Midbrain (tissue), 1 donor: Measurements from ENCODE around the gene ZNF609.

Experiments used
- DNase-seq: peaks from one replicate; lab custom pipeline; 2025; lab: John Stamatoyannopoulos, UW

The ZNF609 gene

DNA sequence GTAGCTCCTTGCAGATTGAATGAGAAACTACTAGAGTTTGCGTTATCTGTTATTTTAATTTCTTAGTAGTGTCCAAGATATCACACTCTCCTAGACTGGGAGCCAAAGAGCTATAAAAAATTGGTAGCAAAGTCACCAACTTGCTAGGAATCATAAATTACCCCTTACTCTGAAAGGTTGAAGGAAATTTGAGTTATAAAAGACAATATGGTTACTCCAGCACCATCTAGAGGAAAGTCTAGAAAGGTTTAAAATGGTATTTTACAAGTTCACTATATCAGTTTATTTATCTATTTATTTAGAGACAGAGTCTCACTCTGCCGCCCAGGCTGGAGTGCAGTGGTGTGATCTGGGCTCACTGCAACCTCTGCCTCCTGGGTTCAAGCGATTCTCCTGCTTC is 193.4 kb downstream of the ZNF609 start:
- DNase-seq: no peak

DNA sequence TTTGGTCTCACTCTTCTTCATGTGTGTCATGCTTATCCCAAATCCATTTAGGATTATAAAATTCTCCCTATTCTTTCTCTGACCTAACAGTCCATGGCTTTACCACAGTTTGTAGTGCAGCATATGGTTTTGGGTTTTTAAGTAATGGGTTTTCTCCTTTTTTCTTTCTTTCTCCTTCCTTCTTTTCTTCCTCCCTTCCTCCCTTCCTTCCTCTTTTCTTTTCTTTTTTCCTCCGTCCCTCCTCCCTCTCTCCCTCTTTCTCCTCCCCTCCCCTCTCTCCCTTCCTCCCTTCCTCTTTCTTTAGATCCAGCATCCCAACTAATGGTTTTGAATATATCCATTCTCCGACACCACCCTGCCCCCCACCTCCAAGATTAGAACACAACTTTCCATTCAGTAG is 196.1 kb downstream of the ZNF609 start:
- no peak for DNase-seq

DNA sequence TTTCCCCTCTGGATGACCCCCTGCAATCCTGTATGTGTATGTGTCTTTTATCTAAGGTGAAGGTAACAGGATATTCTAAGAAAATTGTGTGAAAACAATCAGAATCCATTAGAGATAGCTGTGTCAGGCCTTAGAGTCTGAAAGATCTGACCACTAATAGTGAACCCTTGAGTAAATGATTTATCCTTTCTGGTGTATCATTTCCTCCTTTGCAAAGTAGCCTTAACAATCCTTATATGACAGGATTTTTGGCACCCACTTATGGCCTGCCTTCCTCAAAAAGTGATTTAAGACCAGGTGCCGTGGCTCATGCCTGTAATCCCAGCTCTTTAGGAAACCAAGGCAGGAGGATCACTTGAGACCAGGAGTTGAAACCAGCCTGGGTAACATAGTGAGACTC is 204.8 kb downstream of the ZNF609 start:
- no peak for DNase-seq

DNA sequence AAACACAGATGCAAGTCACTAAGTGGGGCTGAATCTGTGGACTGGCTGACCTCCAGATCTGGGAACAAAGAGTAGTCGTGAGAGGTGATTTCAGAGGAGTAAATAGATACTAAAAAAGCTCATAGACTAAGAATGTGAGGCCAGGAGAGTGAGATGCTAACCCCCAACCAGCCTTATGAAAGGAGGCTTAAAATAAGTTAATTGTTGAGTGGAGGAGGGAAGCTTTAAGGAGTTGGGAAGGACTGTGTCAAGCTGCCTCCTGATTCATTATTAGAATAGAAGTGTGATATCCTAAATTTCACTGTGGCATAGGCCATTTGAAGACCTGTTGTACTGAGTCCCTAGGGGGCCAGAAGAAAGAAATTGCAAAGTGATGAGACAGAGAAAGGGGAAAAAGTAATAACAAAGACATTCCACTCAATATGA is 207.4 kb downstream of the ZNF609 start:
- DNase-seq: no peak

DNA sequence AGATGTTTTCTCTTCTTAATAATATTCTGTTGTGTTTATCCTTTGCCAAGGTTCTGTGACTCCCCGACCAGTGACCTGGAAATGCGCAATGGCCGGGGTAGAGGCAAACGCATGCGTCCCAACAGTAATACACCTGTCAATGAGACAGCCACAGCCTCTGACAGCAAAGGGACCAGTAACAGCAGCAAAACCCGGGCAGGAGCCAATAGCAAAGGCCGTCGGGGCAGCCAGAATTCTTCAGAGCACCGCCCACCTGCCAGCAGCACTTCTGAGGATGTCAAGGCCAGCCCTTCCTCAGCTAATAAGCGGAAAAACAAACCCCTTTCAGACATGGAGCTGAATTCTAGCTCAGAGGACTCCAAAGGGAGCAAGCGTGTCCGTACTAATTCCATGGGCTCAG is 213.5 kb downstream of the ZNF609 start:
- DNase-seq: no peak

DNA sequence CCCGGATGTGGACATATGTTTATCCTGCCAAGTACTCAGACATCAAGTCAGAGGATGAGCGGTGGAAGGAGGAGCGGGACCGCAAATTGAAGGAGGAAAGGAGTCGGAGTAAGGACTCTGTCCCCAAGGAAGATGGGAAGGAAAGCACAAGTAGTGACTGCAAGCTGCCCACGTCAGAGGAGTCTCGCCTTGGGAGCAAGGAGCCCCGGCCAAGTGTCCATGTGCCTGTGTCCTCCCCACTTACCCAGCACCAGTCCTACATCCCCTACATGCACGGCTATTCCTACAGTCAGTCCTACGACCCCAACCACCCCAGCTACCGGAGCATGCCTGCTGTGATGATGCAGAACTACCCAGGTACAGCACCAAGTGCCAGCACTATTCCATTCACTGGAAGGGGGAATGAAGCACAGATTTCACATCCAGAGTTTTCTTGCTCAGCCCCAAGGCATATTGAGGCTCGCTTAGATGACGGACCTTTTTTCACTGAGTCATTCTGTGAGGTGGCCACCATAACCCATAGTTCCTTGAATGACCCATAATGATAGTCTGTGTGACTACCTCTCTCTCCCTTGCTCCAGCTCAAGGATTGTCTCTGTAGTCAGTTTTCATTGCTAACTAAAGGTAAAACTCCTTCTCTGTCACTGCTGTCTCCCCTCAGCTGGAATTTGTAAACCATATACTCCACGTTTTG is 217.9 kb downstream of the ZNF609 start:
- no peak for DNase-seq

DNA sequence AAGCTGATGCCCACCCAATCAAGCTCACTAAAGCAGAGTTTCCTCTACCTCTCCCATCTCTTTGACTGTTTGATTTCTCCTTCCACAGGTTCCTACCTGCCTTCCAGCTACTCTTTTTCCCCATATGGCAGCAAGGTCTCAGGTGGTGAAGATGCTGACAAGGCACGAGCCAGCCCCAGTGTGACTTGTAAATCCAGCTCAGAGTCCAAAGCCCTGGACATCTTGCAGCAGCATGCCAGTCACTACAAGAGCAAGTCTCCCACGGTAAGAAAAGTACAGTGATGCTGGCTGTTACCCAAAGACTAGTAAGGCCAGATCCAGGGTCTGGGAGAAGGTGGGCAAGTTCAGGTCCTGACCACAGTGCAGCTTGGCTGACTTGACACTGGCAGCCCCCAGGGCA is 219.7 kb downstream of the ZNF609 start:
- DNase-seq: no peak

DNA sequence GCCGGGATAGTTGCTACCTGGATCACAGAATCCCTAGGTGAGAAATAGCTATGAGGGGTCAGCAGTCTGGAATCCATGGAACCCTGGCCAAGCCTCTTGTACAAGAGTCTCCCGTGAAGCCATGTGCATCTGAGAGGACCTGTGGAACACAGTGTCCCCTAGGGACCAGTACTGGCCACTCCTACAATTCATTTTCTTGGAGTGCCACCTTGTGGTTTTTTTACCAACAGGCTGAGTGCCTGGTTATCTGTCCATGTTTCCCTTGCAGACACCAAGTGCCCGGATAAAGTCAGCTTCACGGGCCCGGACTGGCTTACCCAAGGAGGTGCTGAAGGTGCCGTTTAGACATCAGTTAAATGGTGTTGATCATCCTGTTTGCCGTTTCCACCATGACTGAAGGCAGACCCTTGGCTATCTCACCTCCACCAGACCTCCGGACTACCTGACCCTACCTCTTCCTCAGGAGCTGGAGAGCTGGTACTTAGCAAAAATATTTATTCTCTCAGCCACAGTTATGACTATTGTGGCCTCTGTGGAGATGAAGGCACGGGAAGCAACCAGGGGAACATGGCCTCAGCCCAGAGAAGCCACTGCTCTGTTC is 221.1 kb downstream of the ZNF609 start:
- peak; percentile 65 for DNase-seq

DNA sequence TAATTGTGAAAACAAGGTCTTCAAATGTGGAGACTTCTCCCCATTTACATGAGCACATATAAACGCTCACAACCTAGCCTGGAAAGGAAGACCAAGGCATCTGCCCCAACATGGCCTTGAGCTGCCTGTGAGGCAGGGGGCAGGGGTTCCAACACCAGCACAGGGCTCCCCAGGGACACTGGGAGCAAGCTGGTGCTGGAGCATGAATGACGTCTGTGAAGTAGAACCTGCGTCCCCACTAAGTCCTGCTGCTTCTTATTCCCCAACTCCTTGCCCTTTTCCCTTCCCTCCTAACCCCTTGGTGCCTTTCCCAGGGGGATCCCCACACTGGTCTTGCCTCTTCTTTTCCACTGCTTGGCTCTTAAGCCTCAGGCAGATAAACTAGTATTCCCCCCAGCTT is 221.9 kb downstream of the ZNF609 start:
- no peak for DNase-seq

DNA sequence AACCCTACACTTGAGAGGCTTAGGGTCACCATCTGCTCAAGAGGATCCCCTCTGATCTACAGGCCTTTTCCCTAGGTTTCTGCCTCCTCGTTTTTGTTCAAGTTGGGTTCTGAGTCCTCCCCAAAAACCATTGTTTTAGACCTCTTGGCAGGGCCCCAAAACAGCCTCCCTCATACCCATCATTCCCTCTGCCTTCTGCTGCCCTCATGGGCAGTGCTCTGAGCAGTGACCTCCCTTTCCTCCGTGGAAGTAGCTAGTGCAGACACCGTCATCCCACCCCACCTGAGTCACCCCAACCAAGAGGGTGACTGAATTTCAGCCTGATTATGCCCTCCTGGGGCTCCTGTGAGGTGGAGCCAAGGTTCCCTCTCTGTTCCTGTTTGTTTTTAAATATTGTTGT is 223.0 kb downstream of the ZNF609 start:
- DNase-seq: no peak

DNA sequence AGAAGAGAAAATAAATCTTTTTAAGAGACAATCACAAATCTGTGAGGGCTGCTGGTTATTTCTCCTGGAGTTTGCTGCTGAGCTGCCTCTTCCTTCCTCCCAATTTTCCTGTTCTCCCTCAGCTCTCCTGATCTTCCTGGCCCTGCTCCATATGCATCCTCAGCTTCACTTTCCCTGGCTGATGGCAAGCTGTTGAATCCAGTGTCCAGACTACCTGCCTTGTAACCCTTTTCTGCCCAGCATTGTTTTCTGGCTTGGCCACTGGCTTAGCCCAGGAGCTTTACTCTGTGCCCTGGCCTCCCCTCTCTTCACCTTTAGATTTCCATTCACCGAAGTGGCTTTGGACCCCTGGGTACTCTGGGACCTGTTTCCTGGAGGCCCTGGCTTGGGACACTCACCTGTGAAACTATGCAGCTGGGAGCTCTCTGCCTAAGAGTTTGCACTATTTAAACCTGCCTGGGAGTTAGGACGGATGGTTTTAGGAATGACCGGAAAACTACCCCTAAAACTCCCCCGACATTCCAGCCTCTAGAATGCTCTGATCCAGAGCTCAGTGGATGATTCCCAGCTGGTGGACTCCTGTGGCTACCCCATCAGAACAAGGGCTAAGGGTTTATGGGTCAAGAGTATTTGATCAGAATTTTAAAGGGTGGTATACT is 225.0 kb downstream of the ZNF609 start:
- DNase-seq: no peak

DNA sequence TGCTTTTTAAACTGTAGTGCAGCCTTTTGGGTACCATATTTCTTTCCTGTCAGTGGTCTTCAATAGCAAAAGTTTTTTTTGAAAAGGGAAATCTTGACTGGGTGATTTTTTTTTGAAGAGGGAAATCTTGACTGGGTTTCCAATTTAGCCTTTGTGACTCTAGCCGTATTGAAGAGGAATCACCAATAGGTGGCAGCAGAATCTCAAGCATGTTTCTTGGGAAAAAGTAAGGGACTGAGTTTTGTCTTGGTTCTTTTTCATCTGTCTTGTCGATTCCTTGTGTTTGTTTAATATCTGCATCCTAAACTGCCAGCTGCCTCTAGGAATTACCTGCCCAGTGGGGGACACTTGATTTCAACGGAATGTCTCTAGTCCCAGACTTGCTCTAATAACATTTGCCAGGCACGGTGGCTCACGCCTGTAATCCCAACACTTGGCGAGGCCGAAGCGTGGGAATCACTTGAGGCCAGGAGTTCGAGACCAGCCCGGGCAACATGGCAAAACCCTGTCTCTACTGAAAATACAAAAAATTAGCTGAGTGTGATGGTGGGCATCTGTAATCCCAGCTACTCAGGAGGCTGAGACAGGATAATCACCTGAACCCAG is 225.9 kb downstream of the ZNF609 start:
- DNase-seq: peak; percentile 73

DNA sequence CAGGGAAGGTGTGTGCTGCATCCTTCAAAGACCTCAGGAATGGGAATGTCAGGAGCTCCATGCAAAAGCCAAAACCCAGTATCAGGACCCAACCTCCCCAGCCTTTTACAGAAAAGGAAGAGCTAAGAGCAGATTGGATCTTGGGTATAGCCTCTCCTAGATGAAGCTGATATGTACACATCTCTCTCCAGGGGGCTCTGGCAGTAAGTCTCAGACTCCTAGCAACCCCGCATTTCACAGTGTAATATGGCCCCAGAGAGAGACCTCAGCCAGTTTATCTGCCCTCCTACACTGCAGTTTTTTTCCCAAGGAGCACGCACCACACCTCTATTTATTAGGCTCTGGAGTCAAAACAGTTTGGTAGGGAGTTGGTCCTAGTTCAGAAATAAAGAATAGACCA is 226.8 kb downstream of the ZNF609 start:
- DNase-seq: no peak

DNA sequence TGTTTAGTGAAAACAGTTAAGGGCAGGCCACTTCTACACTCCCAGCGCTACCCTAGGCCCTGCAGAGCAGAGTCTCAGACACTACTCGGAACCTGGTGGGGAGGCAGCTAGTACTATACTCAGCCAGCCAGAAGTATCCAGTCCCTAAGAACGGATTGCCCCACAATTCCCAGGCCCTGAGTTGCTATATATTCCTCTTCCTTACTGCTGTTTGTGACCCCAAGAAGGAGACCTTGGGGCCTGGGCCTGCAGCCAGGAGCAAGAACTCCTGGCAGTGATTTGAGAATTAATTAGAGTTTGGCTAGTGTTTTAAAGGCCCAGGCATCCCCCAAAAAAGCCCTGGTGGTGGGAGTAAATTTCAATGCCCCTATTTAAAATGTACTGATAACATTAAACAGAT is 227.3 kb downstream of the ZNF609 start:
- no peak for DNase-seq

DNA sequence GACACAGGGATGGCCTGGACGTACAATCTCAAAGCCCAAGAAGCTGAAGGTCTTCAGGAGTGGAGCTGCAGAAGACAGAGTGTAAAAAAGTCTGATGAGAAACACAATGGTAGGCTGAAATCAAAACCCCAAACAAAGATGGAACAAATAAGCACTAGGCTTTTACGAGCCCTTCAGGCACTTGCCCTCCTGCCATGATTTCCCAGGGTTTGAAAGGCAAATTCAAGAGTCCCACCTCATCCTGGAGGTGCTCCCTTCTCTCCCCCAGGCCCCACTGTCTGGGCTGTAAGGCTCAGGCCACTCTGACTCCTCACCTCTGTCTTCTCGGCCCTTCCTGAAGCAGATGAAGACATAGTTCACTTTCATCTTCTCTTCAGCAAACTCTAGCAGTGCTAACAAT is 228.4 kb downstream of the ZNF609 start:
- DNase-seq: no peak

DNA sequence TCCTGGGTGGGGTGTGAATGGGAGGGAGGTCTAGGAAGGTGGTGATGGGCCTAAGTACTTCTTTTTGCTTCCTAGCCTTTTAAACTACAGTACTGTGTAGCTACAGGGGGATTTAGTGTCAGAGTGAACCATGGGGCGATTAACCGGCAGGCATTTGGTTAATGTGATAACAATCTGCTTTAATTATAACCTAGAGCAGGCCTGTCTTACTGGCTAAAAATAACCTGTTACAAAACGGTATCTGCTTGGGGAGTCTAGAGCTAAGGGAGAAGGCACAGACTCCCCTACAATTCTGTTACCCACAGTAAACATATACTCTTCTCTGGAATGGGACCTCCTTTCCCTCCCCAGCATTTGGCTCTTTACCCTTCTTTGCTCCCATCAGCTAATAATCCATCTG is 229.6 kb downstream of the ZNF609 start:
- no peak for DNase-seq

DNA sequence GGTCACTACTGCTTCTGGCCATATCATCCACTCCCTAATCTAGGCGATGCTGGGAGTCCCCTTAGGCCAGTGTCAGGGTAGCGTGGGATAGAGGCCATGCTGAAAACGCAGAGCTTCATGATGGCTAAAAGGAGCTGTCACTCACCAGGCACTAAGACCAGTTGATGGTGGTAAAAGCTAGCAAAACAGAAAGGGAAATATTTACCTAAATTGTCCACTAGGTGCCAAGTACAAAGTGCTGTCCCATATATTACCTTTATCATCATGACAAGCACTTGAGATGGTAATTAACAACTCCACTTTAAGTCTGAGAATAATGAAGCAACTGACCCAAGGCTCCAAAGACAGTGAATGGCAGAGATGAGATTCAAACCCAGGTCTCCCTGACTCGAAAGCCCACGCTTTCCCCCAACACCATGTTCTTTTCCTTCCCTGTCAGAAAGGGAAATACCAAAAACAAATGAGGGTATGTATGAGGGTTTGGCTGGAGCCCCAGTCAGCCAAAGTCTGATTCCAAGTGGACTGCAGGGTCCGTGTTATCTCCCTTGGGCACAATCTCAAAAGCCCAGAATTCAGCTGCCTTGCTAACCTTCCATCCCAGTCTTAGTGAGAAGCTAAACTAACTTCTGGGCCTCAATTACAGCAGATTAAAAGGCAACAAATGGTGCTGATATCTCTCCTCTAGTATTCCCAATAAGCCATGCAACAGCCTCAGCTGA is 230.4 kb downstream of the ZNF609 start:
- DNase-seq: no peak

DNA sequence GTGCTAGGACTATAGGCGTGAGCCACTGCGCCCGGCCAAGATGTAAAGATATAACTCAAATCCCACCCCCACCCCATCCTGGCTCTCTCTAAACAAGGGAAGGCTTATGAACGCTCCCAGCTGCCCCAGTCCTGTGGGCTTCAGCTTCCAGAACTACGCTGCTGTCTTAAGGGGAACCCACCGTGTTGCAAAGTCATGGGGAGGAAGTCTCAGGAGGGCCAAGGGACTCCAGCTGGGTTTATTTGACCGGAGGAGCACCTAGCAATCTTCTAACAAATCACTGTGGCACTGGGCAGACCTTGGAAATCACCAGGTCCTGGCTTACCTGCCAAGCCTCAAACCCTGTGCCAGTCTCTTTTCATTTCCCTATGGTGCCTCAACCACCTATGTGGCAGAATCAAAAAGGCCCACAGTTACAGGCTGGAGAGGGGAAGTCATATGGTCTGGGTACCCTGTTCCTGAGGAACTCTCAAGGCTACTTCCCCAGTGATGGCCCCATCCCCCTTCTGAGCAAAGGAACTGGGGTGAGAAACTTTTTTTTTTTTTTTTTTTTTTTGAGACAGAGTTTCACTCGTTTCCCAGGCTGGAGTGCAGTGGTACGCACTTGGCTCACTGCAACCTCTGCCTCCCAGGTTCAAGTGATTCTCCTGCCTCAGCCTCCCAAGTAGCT is 231.7 kb downstream of the ZNF609 start:
- no peak for DNase-seq

DNA sequence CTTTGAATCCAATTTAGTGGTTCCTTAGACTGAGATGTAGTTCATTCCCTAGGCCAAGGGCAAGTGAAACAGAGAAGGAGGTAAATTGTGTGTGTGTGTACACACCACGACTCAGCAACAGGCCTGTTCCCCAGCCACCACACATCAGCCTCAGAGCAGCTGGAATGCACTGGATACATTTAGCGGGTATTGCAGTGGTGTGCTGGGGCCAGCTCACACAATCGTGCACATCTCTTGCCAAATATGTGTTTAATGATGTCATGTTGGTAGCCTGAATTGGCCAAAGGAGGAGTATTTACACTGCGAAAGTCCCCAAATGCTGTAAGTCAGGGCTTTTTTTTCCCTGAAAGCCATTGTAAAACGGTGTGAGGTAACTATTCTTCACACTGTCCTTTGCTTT is 232.8 kb downstream of the ZNF609 start:
- peak; percentile 38 for DNase-seq

DNA sequence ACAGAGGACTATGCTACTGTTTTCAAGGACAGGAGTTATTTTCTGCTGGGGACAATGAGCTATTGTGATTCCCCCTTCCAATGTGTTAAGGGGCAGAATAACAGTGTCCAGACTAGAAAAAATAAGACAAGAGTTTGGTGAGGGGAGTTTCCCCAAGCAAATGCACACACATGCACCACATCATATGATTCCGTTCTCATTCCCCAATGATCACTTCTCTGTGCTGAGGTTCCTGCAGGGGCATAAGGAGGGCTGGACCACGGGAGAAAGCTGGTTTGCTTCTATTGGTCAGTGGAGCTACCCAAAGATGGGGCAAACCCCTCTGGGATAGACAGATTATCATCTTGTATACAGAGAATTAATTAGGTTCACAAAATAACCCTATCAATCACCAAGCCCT is 234.4 kb downstream of the ZNF609 start:
- DNase-seq: peak; percentile 38

DNA sequence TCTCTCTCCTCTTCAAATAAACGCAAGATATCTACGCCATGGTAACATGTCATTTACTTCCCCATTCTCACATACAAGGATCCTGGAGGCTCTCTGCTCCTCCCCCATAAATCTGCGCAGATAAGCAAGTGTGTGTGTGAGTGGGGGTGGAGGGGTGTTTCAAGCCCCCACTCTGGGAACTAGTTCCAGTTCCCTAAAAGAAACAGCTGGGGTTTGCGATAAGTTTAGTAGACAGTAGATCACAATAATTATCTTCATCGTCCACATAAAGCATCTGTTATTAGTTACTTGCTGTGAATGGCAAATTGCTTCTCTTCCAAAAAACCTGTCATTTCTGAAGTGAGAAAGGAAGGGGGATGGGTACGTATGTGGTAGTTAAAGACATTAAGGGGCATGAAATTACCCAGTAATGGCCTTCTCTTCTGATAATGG is 235.2 kb downstream of the ZNF609 start:
- no peak for DNase-seq

DNA sequence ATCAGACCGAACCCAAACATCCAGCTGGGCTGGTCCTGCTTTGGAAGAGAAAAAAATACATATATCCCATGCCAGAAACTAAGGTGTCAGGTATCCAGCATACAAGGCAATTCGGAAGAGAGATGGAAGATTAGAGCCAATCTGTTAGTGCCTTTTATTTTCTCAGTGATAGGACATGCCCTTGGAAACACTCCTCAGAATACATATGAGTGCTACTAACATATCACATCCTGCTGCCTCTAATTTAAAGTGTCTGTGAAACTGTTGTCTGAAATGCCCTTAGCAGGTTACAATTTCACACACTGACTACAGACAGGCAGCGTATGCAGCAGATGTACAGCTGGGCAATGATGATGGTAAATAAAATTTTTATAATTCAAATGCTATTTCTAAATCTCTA is 236.1 kb downstream of the ZNF609 start:
- DNase-seq: no peak
